Osteoblast (primary cell): Measurements from ENCODE around the gene CALM3. TPM values are rescaled to one million over a fixed set of nuclear protein-coding genes. Genes with fewer than 3 reads are reported as not detected.

Experiments used
- DNase-seq: peaks from one replicate; pipeline ENCODE4 v3.0.0; 2011; ENCODE audit warnings: low spot score, mixed read lengths; ENCODE audit not compliant: insufficient read length; ENCODE audit errors: missing footprints
- H2AFZ ChIP-seq: 2 replicates; pipeline ENCODE4 v1.6.0; 2011; ENCODE audit warnings: mild to moderate bottlenecking, low read length
- H3K27ac ChIP-seq: 2 replicates; pipeline ENCODE4 v1.5.1; 2011; ENCODE audit warnings: mild to moderate bottlenecking, low read depth, low read length, moderate library complexity
- H3K27me3 ChIP-seq: 2 replicates; pipeline ENCODE4 v1.6.0; 2012; ENCODE audit warnings: mild to moderate bottlenecking, control low read depth, inconsistent platforms, low read length, moderate library complexity; ENCODE audit not compliant: insufficient read depth
- H3K36me3 ChIP-seq: 2 replicates; pipeline ENCODE4 v1.5.1; 2011; ENCODE audit warnings: mild to moderate bottlenecking, low read length, control low read depth, moderate library complexity; ENCODE audit not compliant: insufficient read depth
- H3K4me1 ChIP-seq: 2 replicates; pipeline ENCODE4 v1.5.1; 2011; ENCODE audit warnings: mild to moderate bottlenecking, low read length, control low read depth, moderate library complexity; ENCODE audit not compliant: insufficient read depth
- H3K4me2 ChIP-seq: 2 replicates; pipeline ENCODE4 v1.6.0; 2011; ENCODE audit warnings: mild to moderate bottlenecking, low read length; ENCODE audit not compliant: insufficient read depth
- H3K4me3 ChIP-seq: fragments of 200-600 bp; sonication (generic); 3 replicates; pipeline ENCODE4 v1.5.1; 2012; ENCODE audit warnings: mild to moderate bottlenecking, low read length, inconsistent platforms; ENCODE audit not compliant: insufficient read depth
- H3K79me2 ChIP-seq: 2 replicates; pipeline ENCODE4 v1.6.0; 2012; ENCODE audit warnings: mild to moderate bottlenecking, low read length, control low read depth, inconsistent platforms; ENCODE audit not compliant: insufficient read depth
- H3K9me3 ChIP-seq: 2 replicates; pipeline ENCODE4 v1.5.1; 2011; ENCODE audit warnings: low read depth, low read length, control low read depth
- H4K20me1 ChIP-seq: 2 replicates; pipeline ENCODE4 v1.6.0; 2012; ENCODE audit warnings: mild to moderate bottlenecking, low read length, control low read depth; ENCODE audit not compliant: insufficient read depth
- total RNA-seq: library from RNA; depleted of rRNA; stranded (reverse); fragments of >200 nt; gene quantifications from 2 replicates; pipeline ENCODE4 v1.2.3, GENCODE V29; 2012
- TF ChIP-seq, protein P1 (sequence below): IDR thresholded peaks from 2 replicates; pipeline ENCODE4 v1.5.1; 2011; ENCODE audit warnings: mild to moderate bottlenecking, low read depth, low read length, moderate library complexity; ENCODE audit errors: extremely low read depth

Gene CALM3
- total RNA-seq, 1 donor, result 124 TPM

DNA sequence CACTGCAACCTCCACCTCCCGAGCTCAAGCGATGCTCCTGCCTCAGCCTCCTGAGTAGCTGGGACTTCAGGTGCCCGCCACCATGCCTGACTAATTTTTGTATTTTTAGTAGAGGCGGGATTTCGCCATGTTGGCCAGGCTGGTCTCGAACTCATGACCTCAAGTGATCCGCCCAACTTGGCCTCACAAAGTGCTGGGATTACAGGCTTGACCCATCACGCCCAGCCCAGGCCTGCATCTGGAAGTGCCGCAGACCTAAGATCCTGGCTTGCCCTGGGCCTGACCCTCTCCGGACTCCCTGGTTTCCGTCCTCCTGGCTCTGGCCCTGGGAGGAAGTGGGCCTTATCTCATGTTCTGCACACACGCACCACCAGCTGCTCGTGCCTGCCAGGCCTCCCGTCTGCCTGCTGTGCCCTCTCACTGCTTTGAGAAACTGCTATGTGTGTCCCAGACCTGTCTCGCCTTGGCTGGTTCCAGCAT lies 28.5 kb downstream of the CALM3 start:
- Histone ChIP-seq H3K79me2 (no peaks in the 10 kb centered on the region), H3K4me3 (no peak overlapping the region), H3K36me3 (no peaks in the 10 kb centered on the region), H3K27ac (no peak overlapping the region), H2AFZ (no peak overlapping the region), H3K9me3 (no peaks in the 10 kb centered on the region), H4K20me1 (no peaks in the 10 kb centered on the region), H3K4me2 (no peak overlapping the region), H3K27me3 (peaks cover 1% of the 10 kb centered on the region), H3K4me1 (peaks cover 36% of the 10 kb centered on the region)
- DNase-seq, result no peak
- TF ChIP-seq, protein P1, sequence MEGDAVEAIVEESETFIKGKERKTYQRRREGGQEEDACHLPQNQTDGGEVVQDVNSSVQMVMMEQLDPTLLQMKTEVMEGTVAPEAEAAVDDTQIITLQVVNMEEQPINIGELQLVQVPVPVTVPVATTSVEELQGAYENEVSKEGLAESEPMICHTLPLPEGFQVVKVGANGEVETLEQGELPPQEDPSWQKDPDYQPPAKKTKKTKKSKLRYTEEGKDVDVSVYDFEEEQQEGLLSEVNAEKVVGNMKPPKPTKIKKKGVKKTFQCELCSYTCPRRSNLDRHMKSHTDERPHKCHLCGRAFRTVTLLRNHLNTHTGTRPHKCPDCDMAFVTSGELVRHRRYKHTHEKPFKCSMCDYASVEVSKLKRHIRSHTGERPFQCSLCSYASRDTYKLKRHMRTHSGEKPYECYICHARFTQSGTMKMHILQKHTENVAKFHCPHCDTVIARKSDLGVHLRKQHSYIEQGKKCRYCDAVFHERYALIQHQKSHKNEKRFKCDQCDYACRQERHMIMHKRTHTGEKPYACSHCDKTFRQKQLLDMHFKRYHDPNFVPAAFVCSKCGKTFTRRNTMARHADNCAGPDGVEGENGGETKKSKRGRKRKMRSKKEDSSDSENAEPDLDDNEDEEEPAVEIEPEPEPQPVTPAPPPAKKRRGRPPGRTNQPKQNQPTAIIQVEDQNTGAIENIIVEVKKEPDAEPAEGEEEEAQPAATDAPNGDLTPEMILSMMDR, result no peak

DNA sequence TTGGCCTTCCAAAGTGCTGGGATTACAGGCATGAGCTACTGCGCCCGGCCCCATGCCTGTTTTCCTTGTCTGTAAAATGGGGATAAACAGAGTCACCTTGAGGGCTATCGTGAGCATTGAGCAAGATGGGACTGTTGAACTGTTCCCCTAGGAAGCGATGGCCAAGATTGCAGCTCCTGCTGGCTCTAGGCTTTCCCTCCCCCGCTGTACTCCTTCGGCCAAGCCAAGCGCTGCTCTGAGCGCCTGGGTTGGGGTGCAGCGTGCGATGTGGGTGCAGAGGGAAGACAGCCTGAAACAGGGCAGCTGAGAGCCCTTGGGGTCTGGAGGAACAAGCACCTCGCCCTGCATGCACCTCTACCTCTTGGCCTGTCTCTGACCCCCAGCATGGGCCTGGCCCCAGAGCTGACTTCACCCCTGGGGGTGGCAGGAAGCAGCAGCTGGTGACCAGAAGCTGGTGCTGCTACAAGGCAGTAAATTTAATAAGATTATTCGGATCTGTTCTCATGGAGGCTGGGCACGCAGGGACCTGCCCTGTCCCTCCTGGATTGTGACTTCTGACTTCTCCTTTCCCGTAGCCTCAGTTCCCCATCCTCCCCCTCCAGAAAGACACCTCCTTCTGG lies 29.6 kb downstream of the CALM3 start:
- Histone ChIP-seq H3K4me1 (peaks cover 28% of the 10 kb centered on the region), H3K36me3 (no peaks in the 10 kb centered on the region), H3K27me3 (peaks cover 8% of the 10 kb centered on the region), H2AFZ (no peak overlapping the region), H4K20me1 (no peaks in the 10 kb centered on the region), H3K27ac (no peak overlapping the region), H3K4me3 (no peak overlapping the region), H3K4me2 (no peak overlapping the region), H3K79me2 (no peaks in the 10 kb centered on the region), H3K9me3 (no peaks in the 10 kb centered on the region)
- DNase-seq, result no peak
- TF ChIP-seq, protein P1, result no peak

DNA sequence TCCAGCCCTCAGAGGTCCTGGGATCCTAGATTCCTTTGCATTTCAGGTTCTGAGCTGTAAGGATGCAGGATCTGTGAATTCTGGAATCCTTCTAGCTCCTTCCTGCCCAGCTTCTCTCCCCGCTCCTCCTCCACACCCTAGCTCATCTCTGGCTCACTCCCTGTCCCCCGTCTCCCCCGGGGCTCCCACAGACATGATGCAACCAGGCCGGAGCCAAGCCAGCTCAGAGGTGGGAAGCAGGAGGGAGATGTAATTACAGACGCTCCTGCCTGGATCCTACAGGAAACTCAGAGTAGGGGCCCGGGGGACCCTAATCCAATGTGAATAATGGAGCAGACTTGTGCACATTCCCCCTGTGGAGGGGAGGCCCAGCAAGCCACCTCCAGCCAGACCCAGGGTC lies 30.4 kb downstream of the CALM3 start:
- peaks cover 8% of the 10 kb centered on the region for H3K27me3 ChIP-seq
- no peaks in the 10 kb centered on the region for H4K20me1 ChIP-seq
- H3K36me3 ChIP-seq, result no peaks in the 10 kb centered on the region
- no peak overlapping the region for H3K4me3 ChIP-seq
- no peak overlapping the region for H3K27ac ChIP-seq
- peak; percentile 87 for DNase-seq
- TF ChIP-seq, protein P1, result no peak
- H3K4me2 ChIP-seq, result no peak overlapping the region
- H3K9me3 ChIP-seq, result no peaks in the 10 kb centered on the region
- no peaks in the 10 kb centered on the region for H3K79me2 ChIP-seq
- no peak overlapping the region for H2AFZ ChIP-seq
- H3K4me1 ChIP-seq, result peaks cover 22% of the 10 kb centered on the region

DNA sequence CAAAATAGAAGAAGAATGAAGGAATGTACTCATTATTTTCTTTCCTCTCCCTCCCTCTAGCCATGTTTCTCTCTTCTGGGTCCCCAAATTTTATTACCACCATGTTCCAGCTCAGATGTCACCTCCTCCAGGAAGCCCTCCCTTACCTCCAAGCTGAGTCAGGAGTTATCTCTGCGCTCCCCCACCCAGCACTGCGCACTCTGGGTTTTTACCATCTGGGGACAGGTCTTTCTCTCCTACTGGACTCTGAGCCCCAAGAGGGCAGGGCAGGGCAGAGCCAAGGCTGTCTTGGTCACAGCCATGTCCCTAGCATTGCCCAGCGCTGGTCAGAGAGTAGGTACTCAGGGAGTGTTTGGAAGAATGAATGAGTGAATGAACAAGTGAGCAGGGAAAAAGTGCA lies 32.0 kb downstream of the CALM3 start:
- no peak overlapping the region for H3K27ac ChIP-seq
- H3K79me2 ChIP-seq, result no peaks in the 10 kb centered on the region
- H3K36me3 ChIP-seq, result no peaks in the 10 kb centered on the region
- no peak overlapping the region for H3K4me3 ChIP-seq
- H3K4me2 ChIP-seq, result peak overlapping the region; percentile 83
- H3K27me3 ChIP-seq, result peaks cover 8% of the 10 kb centered on the region
- DNase-seq, result no peak
- no peak overlapping the region for H2AFZ ChIP-seq
- H3K4me1 ChIP-seq, result peaks cover 22% of the 10 kb centered on the region
- H4K20me1 ChIP-seq, result no peaks in the 10 kb centered on the region
- no peaks in the 10 kb centered on the region for H3K9me3 ChIP-seq
- TF ChIP-seq, protein P1, result no peak
